HS-5 (cell line): ENCODE data around the gene RAB6B.

Experiments
- DNase-seq: peaks from one replicate; pipeline ENCODE4 v3.0.0-alpha.2; 2012; ENCODE audit warnings: low read depth

The RAB6B gene

DNA sequence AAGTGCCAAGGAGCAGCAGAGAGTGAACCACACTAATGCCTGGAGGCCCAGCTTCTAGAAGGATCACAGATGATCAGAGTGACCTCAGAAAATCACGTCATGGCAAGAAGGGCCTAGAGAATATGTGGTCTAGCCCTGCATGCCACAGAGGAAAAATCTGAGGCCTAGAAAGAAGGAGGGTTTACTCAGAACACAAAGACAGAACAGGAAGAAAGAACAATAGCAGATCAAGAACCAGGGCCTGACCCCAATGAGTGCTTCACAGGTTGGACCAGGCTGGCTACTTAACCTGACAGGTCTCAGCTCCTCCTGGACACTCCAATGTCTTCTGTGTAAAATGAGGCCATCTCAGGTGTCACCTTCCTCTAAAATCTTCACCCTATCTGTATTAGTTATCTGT is 14.2 kb downstream of the RAB6B start:
- no peak for DNase-seq

DNA sequence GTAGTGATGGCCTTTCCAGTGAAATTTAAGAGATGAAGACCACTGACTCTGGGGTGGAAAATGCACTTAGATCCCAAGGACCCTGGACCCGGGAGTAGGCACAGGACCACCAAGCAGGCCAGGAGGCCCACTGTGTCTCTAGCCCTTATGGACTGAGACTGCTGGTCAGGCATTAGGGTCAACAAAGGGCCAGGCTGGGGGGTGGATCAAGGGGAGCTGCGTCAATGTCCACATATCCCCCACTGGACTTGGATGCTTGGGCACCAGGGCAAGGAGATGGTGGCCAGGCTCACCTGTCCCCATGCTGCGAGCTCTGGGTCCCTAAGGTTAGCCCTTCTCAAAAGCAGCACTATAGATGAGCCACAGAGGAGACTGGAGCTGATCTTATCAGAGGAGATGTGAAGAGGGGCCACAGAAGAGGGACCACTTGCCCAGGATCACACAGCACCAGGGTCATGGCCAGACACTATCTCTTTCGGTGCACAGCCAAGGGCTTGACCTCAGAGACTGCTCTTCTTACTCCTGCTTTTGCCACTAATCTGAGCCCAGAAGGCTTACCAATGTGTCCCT is 14.7 kb downstream of the RAB6B start:
- DNase-seq: no peak

DNA sequence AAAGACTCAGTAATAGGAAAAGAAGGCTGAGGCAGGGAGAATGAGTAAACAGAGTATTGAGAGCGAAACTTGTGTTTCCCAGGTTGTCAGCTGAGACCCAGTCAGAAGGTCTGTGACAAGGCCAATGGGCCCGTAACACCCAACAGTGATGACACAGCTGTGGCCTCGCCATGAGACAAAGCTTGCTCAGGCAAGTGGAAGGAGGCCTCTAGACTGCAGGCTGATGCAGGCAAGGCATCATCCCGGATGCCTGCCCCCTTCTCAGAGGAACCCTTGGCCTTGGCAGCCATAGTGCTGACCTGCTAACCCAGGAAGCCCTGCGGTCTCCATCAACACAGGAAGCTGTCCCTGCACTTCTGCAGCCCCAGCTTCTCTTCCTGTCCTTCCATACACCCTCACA is 15.4 kb downstream of the RAB6B start:
- DNase-seq: no peak

DNA sequence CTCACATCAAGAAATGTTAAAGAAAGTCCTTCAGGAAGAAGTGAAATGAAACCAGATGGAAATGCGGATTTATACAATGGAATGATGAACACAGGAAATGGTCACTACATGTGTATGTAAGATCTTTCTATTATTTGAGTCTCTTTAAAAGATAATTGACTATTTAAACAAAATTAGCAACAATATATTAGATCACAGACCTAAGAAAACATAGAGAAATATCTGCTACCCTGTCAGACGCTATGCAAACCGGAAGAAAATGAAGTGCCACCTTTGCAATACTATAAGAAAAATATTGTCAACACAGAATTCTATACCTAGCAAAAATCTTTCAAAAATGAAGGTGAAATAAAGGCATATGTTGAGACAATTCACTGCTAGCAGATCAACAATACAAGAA is 17.2 kb downstream of the RAB6B start:
- DNase-seq: no peak

DNA sequence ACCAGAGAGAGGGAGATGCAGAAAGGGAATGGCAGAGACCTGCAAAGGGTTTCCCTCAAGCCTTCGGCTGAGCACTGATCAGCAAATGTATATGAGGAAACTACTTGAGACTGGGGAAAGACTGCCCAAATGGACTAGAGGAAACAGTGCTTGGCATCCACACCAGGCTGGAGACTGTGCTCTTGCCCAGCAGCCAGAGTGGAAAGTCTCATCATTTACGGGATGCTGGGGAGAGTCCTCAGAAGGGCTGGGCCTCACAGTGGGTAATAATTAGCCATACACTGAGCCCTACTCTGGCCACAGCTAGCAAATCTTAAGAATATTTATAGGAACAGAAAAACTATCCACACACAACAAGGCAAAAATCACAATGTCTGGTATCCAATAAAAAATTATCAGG is 18.5 kb downstream of the RAB6B start:
- DNase-seq: no peak

DNA sequence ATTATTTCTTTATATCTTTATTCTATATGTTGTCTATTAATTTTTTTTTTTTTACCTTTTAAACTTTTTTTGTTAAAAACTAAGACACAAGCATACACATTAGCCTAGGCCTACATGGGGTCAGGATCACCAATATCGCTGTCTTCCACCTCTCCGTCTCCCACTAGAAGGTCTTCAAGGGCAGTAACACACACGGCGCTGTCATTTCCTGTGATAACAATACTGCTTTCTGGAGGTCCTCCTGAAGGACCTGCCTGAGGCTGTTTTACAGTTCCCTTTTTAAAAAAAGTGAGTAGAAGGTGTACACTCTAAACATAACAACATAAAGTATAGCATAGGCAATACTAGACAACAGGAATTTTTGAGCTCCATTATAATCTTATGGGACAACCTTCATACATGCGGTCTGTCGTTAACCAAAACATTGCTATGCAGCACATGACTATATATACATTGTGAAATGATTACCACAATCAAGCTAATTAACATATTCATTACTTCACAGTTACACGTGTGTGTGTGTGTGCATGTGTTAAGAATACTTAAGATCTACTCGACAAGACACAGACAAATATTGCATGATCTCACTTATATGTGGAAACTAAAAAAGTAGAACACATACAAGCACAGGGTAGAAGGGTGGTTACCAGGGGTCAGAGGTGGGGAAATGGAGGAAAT is 20.8 kb downstream of the RAB6B start:
- no peak for DNase-seq

DNA sequence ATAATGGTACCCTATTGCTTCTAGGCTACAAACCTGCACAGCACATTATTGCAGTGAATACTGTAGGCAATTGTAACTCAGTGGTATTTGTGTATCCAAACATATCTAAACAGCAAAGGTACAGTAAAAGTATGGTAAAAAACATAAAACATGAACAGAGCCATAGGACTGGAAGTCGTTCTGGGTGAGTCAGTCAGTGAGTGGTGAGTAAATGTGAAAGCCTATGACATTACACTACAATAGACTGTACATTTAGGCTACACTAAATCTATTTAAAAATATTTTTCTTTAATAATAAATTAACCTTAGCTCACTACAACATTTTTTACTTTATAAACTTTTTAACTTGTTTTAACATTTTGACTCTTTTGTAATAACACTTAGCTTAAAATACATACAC is 21.3 kb downstream of the RAB6B start:
- no peak for DNase-seq

DNA sequence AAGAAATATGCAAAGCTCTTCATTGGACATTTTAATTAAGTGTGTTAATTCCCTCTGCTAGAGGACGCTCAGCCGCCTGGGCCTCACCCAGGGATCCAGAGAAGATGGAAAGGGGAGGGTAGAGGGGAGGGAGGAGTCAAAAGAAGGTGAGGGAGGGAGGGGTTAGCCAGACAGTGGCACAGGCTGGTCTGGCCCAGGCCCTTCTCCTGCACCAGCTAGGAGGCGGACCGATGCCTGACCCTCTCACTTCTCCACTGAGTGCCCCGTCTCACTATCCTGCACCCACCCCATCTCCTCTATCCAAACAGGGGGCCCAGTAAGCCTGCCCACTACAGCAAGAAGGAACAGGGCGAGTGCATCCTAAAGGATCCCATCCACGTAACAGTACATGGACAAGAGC is 22.9 kb downstream of the RAB6B start:
- DNase-seq: no peak

DNA sequence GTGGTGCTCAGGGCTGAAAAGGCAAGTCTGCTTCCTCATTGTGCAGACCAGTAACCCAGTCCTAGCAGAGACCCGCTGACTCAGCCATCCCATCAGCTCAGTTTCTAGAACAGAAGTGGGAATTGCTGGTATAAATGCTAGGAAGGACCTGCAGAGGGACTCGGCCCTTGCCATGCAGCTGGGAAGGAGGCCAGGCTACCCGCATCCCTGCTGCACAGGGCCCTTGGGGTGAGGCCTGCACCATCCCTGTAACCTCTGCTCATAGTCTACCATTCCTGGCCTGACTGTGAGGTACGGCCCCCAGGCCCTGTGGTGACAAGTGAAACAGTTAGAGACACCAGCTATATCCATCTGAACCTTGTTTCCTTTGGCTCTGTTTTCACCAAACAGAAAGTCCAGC is 23.5 kb downstream of the RAB6B start:
- no peak for DNase-seq

DNA sequence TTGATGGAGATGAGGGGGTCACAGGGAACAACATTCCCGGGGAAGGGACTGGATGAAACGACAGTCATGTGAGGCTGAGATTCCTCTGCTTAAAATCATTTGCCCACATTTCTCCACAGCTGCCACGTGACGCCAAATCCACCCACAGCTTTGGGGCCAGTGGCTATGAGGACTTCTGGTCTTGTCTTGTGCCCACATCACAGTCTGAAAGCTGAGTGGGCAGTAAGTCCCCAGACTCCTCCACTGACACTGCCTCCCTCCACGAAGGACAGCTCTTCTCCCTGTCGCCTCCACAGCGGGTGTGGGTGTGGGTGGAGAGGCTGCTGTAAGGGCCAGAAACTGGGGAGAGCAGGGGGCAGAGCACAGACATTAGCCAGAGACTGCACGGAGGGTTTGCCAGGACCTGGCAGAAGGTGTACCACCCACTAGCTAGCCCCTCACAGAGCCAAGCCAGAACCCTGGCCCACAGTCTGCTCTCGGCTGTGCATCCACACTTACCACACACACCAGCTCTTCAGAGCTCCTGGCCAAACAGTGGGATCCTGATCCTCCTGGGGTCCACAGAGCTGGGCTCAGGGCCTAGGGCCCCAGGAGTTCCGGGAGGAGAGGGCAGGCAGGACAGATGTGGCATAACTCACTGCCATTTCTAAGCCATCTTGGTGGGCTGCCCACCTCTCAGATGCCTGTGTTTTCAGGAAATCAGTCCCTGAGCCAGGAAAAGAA is 24.2 kb downstream of the RAB6B start:
- DNase-seq: no peak

DNA sequence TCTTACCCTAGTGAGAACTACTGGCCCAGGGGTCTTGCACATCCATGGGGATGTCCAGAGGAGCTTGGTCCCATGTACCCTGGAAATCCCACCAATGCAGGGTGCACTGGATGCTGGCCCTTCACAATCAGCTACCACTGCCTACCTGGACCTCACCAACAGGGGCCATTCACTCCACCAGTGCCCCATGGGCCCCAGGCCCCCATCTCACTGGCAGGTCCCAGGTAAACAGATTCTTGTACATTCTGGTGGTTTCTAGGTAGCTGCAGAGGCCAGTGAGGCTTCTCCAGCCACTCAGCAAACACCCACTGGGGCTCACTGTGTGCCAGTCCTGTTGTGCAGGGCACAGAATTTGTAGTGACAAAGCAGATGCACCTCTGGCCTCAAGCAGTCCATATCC is 24.9 kb downstream of the RAB6B start:
- DNase-seq: no peak

DNA sequence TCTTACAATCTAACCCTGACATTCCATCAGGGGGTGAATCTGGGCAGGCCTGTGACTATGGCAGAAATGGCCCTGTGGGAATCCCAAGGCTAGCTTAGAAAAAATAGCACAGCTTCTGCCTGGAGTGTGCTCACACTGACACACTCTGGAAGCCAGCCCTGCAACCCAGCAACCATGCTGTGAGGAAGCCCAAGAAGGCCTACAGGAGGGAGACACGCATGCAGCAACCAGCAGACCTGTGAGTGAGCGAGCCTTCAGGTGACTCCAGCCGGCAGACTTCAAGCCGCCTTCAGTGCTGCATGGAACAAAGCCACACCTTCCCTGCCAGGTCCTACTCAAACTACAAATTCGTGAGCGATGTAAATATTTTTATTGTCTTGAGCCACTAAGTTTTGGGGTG is 26.1 kb downstream of the RAB6B start:
- no peak for DNase-seq

DNA sequence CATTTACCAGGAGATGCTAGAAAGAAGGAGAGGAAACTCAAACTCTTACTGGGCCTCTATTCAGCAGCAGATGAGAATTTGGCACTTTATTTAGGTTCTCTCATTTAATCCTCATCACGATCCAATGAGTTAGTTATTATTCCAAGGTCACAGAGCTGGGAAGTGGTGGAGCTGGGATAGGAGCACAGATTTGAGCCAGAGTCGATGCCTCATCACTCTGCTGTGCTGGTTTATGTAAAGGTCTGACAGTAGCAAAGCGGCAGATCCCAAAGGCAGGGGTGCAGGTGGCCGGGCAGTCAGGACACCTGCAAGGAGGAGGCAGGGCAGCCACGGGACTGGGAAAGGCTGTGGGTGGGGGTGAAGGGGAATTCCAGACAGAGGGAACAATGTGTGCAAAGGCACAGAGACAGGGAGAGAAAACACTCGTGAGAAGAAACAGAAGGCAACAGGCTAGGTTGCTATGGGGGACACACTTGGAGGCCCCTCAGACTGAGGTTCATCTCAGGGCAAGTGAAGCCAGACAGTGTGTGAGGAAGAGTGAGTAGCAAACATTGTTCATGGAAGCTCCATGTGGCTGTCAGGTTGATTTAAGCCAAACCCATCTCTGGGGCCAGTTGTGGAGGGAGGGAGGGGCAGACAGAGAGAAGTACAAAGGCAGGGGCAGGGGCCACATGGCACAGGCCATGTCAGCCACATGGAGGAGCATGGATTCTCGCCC is 26.8 kb downstream of the RAB6B start:
- DNase-seq: no peak

DNA sequence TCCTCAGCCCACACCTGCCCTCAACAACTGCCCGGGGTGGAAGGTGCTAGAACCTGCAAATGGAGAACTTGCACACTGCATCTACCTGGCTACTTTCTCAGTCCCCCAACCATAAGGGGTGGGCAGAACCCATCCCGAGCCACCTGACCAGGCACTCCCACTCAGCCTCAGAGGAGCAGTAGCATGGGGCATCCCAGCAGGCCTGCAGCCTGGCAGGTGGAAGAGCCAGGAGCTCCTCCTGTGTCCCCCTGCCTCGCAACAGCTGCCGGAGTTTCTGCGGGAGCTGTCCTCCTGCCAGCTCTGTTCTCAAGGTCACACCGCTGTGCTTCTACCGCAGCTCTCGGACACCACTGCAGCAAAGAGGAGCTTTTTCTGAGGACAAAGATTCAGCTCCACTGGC is 27.5 kb downstream of the RAB6B start:
- DNase-seq: no peak

DNA sequence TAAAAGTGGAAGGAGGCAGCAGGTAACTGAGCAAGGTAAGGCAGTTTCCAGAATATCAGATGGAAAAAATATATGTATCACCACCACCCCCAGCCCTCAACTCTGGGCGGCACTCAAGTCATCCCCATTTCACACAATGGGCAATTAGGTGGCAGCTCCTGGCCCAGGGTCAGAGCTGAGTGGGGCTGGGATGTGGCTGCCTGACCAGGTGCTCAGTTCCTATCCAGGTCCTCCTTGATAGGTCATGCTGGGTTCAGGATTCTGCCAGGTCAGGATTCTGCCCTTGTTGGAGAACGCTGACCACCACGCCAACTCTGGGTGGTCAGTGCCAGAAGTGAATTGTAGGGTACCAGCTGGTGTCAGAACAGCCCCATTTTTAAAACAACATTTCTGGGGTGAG is 29.5 kb downstream of the RAB6B start:
- DNase-seq: no peak

DNA sequence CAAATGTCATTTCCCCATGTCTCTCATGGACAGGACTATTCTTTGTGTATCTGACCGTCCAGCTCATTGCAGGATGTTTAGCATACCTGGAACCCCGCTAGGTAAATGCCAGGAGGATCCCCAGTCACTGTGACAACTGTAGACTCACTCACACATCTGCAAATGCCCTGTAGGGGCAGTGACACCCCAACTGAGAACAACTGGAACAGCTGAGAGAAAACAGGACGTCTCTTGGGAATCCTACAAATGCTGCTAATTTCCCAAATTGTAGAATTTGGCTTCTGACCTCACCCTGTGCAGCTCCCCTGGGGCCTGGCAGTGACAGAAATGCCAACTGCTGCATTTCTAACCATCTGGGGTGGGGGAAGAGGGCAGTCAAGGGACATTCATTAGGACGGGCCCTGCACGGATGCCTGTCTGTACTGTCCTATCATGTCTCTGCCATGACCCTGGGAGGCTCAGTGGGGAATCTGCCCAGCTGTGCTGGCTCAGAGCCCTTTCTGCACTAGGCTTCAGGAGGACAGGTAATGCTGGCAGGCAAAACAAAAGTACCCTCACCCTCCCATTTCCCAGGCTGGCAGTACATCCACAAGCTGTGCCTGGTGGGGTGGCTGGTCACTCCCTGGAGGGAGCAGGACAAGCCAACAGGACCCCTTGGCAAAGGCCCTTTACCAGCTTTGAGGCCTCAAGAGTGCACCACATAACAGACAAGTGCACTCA is 30.4 kb downstream of the RAB6B start:
- DNase-seq: no peak

DNA sequence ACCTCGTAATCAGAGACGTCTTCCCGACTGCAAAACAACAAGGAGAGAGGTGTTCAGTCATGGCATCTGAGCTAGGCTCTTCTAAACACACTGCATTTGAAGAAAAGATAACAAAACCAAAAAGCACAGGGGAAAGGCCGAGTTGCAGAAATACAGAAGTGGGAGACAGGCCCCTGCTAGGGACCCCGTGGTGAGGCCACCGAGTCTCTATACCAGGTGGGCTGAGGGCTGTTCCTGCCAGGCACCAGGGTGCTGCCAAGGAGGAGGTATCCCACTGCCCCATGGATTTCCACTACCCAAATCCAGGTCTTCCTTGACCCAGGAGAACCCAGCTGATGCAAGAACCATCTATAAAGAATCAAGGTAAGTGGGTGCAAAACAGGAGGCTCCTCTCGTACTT is 31.1 kb downstream of the RAB6B start:
- DNase-seq: no peak

DNA sequence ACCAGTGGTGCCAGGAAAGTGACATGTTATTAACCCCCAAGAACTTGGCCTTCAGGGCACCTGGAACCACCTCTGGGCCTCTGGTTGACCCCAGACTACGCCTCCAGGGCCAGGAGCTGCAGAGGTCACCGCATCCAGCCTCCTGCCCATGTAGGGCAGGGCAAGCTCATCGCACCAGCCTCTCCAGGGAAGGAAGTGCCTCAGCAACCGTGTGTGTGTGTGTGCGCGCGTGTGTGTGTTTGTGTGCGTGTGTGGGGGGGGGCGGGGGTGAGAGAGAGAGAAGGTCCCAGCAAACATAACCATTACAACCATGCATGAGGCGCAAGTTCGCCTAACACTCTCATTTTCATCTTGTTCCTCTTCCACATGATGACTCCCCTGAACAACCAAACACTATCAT is 31.8 kb downstream of the RAB6B start:
- DNase-seq: no peak

DNA sequence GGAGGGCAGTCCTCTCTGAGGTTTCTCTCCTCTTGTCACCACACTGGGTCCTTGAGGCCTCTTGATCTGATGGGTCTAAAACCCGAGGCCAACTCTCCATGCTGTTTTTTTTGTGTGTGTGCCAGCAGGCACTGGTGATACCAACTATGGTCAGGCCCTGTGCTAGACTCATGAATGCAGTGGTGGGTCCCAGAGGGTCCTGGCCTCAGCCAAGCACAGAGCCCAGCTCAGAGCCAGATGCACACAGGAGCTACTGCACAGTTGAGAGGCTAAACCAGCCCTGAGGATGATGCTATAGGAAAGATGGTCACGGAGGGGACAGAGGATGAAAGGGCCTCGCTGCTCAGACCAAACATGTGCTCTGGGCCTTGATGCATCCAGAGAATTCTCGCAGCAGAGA is 33.5 kb downstream of the RAB6B start:
- DNase-seq: no peak

DNA sequence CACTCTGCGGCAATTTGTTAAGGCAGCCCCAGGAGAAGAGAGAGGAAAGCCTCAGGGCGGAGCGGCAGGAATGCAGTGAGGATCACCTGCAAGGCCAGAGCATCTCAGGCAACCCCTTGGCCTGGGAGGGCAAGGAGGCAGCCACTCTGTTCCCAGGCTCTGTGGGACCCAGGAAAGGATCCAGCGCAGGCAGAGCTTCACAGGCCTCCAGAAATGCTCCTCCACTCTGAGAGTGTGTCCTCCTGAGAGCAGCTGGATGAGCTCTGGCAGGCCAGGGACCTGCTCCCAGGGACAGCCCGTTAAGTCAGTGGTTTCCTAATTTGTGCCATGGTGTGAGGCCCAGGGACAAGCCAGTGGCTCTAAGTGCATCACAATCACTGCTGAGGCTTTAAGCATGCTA is 35.2 kb downstream of the RAB6B start:
- DNase-seq: no peak

DNA sequence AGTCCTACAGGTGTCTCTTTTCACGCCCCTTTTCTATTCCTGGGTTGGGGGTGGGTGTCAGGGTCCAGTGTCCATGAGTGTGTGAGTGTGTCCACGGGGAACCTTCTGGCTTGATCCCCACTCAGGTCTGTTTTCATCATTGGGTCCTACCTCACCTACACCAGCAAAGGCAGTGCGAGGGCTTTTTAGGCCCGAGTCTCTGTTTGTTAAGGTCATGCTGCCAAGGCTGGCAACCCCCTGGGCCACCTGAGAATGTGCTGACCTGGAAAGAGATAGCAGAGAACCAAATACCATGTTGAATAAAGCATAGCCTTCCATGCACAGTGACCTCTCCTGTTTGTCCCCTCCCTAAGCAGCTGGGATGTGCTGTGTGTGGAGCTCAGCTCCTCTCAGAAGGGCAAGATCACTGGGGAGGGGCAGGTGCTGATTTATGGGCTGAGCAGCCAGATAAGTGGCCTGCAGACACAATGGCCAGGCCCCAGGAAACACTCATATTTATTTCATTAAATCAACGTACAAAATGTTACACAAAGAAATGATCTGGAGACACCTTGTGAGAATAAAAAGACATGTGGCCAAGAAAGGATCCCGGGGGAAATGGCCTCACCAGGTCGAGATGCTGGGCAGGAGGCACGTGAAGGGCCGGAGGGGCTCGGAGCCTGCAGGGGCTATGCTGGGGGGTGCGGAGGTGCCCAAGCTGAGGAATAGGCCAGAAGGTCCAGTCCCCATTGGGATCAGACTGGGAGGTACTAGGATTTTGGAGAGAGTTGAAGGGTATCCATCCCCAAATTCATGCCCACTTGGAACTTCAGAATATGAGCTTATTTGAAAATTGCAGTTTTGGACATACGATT is 36.1 kb downstream of the RAB6B start:
- no peak for DNase-seq

DNA sequence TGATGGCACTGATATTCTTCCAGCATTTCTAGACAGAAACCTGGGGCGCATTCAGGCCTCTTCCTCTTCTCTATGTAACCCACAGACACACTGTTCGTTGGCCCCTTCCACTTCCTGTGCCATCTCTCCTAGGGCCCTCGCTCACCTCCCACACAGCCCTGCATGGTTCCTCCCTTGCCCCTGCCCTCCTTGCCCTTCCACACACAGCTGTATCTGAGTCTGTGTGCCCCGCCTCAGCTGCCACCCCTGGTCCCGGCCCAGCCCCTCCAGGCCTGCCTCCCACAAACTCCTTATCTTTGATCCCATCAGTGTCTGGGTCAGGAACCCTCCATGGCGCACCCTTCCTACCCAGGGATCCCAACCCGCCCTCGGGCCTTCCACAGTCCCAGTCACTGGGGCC is 37.9 kb downstream of the RAB6B start:
- DNase-seq: no peak
